Gastrocnemius medialis (tissue), 4 donors: Measurements from ENCODE around the gene BCL2L13. TPM values are rescaled to one million over a fixed set of nuclear protein-coding genes. Genes with fewer than 3 reads are reported as not detected.
"Not testable (repeated sequence)": the region's sequence is repeated elsewhere in the genome, so short reads cannot be mapped to it uniquely, and the experiment has no call there.

Experiments used
- ATAC-seq, 2 donors: fragments of 150-250 bp; one replicate each; pipeline ENCODE4 v1.9.1; 2016
- DNase-seq, 2 donors: peaks; one replicate each; pipeline ENCODE4 v3.0.0-alpha.2; 2019
- H3K27ac ChIP-seq, 4 donors: fragments of 200-600 bp; sonication (generic); 1 replicate in 1 of 4; 2 replicates in 3 of 4; pipeline ENCODE4 v1.5.1; 2016 to 2018; ENCODE audit warnings: mild to moderate bottlenecking in 2 of 4, moderate library complexity in 1 of 4
- H3K27me3 ChIP-seq, 3 donors: fragments of 200-600 bp; sonication (generic) in 2 of 3; 1 replicate in 1 of 3; 2 replicates in 2 of 3; pipeline versions ENCODE4 v1.5.1 to v1.6.0; 2016 to 2019; ENCODE audit warnings: mild to moderate bottlenecking in 1 of 3, moderate library complexity in 1 of 3
- H3K36me3 ChIP-seq, 2 donors: fragments of 200-600 bp; sonication (generic) in 1 of 2; one replicate each; pipeline ENCODE4 v1.5.1; 2017 to 2018
- H3K4me1 ChIP-seq, 2 donors: fragments of 200-600 bp; sonication (generic) in 1 of 2; one replicate each; pipeline ENCODE4 v1.5.1; 2016 to 2017; ENCODE audit warnings: mild to moderate bottlenecking in 2 of 2
- H3K4me3 ChIP-seq, 4 donors: fragments of 200-600 bp; sonication (generic) in 3 of 4; 1 replicate in 1 of 4; 2 replicates in 3 of 4; pipeline ENCODE4 v1.5.1; 2016 to 2019; ENCODE audit warnings: mild to moderate bottlenecking in 2 of 4
- H3K9me3 ChIP-seq, 3 donors: fragments of 200-600 bp; sonication (generic) in 2 of 3; 1 replicate in 1 of 3; 2 replicates in 2 of 3; pipeline ENCODE4 v1.5.1; 2016 to 2019
- POLR2A ChIP-seq, 2 donors: fragments of 450-650 bp; IDR thresholded peaks; one replicate each; pipeline ENCODE4 v1.6.1; 2017; ENCODE audit warnings: antibody characterized with exemption in 2 of 2, mild to moderate bottlenecking in 2 of 2, moderate library complexity in 2 of 2
- in situ Hi-C, 4 donors: fragments of 200-750 bp; cut with MboI; loops; one replicate each; pipeline versions ENCODE4 v1.15.0 to v1.8.0; 2017; ENCODE audit warnings: low sequenced_read_pairs in 4 of 4
- intact Hi-C: fragments of 100-400 bp; cut with DNase I; formaldehyde crosslinking; loops from one replicate; pipeline ENCODE4 v1.15.1; 2023; ENCODE audit warnings: low total_unique reads
- total RNA-seq, 4 donors: library from RNA; depleted of rRNA; stranded (reverse); fragments of >200 nt; gene quantifications; one replicate each; pipeline versions ENCODE4 v1.1.0 to v1.2.3, GENCODE V29; 2016
- TF ChIP-seq, protein P1 (sequence below), 5 experiments: fragments of 450-650 bp in 3 of 5; fragments of 200-600 bp in 2 of 5; sonication (generic) in 2 of 5; IDR thresholded peaks in 4 of 5; conservative IDR thresholded peaks in 1 of 5; 1 replicate in 4 of 5; 2 replicates in 1 of 5; pipeline ENCODE4 v1.5.1; 2016 to 2019; ENCODE audit warnings: antibody characterized with exemption in 5 of 5, mild to moderate bottlenecking in 3 of 5, moderate library complexity in 3 of 5

BCL2L13 gene
- total RNA-seq, 4 donors from 2014 or later: 162 to 310 (median 231) TPM

- Histone ChIP-seq H3K36me3 (no peaks in the 10 kb centered on the region), H3K27me3 (no peaks in the 10 kb centered on the region), H3K4me1 (peaks cover 17 to 31% of the 10 kb centered on the region in 2 donors), H3K9me3 (no peaks in the 10 kb centered on the region), H3K27ac (peak overlapping the region in 3 of 4 donors; percentile 1 to 30 (median 29)), H3K4me3 (no peak overlapping the region)
- in situ Hi-C loops (loop anchor here in 2 of 4 donors (10.0 to 25.0 kb wide), 2 partner anchors 56 to 469 kb away; partner anchors contain the start of gene HDHD5 (in 1 of the 2)), intact Hi-C loops (loop anchor here (10.0 kb wide), 1 partner anchor 556 kb away; no protein-coding TSS in a partner anchor)
- DNase-seq: peak in 1 of 2 donors; percentile 67
- TF ChIP-seq, protein P1, sequence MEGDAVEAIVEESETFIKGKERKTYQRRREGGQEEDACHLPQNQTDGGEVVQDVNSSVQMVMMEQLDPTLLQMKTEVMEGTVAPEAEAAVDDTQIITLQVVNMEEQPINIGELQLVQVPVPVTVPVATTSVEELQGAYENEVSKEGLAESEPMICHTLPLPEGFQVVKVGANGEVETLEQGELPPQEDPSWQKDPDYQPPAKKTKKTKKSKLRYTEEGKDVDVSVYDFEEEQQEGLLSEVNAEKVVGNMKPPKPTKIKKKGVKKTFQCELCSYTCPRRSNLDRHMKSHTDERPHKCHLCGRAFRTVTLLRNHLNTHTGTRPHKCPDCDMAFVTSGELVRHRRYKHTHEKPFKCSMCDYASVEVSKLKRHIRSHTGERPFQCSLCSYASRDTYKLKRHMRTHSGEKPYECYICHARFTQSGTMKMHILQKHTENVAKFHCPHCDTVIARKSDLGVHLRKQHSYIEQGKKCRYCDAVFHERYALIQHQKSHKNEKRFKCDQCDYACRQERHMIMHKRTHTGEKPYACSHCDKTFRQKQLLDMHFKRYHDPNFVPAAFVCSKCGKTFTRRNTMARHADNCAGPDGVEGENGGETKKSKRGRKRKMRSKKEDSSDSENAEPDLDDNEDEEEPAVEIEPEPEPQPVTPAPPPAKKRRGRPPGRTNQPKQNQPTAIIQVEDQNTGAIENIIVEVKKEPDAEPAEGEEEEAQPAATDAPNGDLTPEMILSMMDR (IDR thresholded peaks at IDR 0.05 in 4 of 5, conservative IDR thresholded peaks at IDR 0.05 in 1 of 5): no peak
- no peak for TF ChIP-seq POLR2A (IDR thresholded peaks at IDR 0.05)
- peak; percentile 9 to 45 for ATAC-seq
Observed at GRCh38 chr22:17631076-17631565, 7.4 kb upstream of the BCL2L13 start.

DNA sequence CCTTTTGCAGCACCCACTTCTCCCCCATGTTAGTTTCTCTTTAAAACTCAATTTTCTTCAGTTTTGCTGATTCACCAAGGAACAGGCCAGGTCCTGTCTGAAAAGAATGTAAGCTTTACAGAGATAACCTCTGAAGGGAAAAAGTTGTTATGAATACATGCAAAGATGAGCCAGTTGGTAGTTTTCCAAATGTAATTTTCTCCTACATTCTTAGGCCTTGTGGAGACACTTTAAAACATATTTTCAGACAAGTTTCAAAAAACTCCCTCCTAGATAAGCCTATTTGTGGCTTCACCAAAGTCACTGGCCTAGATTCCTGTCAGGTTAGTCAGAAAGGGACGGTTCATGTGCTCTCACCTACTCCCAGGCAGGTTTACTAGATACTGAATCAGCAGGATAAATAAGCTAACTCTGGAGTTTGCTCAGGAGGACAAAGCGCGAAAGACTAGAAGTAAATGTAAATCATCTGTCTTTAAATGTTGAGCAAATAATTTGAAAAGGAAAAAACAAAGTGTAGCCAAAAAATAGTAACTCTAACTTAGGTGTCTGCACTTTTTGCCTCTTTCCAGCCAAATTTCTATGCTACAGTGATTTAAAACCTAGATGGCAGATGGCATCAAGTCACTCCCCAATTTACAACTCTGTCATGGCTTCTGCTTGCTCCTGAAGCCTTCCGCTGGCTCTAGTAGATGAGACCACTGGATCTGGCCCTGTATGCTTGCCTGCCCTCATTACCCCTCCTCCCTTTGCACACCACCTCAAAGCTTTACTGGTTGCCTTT lies 5.2 kb upstream of the BCL2L13 start:
- intact Hi-C loops (loop anchor here (10.0 kb wide), 1 partner anchor 559 kb away; no protein-coding TSS in a partner anchor), in situ Hi-C loops (loop anchor here in 2 of 4 donors (10.0 to 25.0 kb wide), 2 partner anchors 59 to 471 kb away; partner anchors contain the start of gene HDHD5 (in 1 of the 2))
- ATAC-seq (no peak), DNase-seq (peak in 1 of 2 donors; percentile 12)
- TF ChIP-seq, protein P1 (IDR thresholded peaks at IDR 0.05 in 4 of 5, conservative IDR thresholded peaks at IDR 0.05 in 1 of 5): no peak
- no peak for TF ChIP-seq POLR2A (IDR thresholded peaks at IDR 0.05)
- H3K4me3 ChIP-seq: no peak overlapping the region
- H3K27me3 ChIP-seq: no peaks in the 10 kb centered on the region
- peak overlapping the region in 3 of 4 donors; percentile 43 to 69 (median 53) for H3K27ac ChIP-seq
- no peaks in the 10 kb centered on the region for H3K36me3 ChIP-seq
- no peaks in the 10 kb centered on the region for H3K9me3 ChIP-seq
- peaks cover 11 to 15% of the 10 kb centered on the region in 2 donors for H3K4me1 ChIP-seq

- Histone ChIP-seq H3K4me1 (peaks cover 11 to 14% of the 10 kb centered on the region in 2 donors), H3K9me3 (no peaks in the 10 kb centered on the region), H3K4me3 (no peak overlapping the region), H3K27ac (peak overlapping the region in 3 of 4 donors; percentile 43 to 69 (median 53)), H3K27me3 (no peaks in the 10 kb centered on the region), H3K36me3 (no peaks in the 10 kb centered on the region)
- intact Hi-C loops (loop anchor here (10.0 kb wide), 1 partner anchor 559 kb away; no protein-coding TSS in a partner anchor), in situ Hi-C loops (loop anchor here in 2 of 4 donors (10.0 to 25.0 kb wide), 2 partner anchors 59 to 472 kb away; partner anchors contain the start of gene HDHD5 (in 1 of the 2))
- TF ChIP-seq, protein P1 (IDR thresholded peaks at IDR 0.05 in 4 of 5, conservative IDR thresholded peaks at IDR 0.05 in 1 of 5): no peak
- TF ChIP-seq POLR2A (IDR thresholded peaks at IDR 0.05): no peak
- DNase-seq (no peak), ATAC-seq (no peak)
Observed at GRCh38 chr22:17633998-17634323, 4.6 kb upstream of the BCL2L13 start.

GRCh38 chr22:17634696-17635095 lies 3.9 kb upstream of the BCL2L13 start:
- TF ChIP-seq, protein P1 (IDR thresholded peaks at IDR 0.05 in 4 of 5, conservative IDR thresholded peaks at IDR 0.05 in 1 of 5): no peak
- no peak for TF ChIP-seq POLR2A (IDR thresholded peaks at IDR 0.05)
- no peaks in the 10 kb centered on the region for H3K36me3 ChIP-seq
- intact Hi-C loops: loop anchor here (5.0 to 10.0 kb wide), 2 partner anchors 93 to 560 kb away; no protein-coding TSS in a partner anchor

GRCh38 chr22:17636850-17637249 lies 1.7 kb upstream of the BCL2L13 start:
- in situ Hi-C loops (loop anchor here in 2 of 4 donors (10.0 to 25.0 kb wide), 2 partner anchors 62 to 475 kb away; partner anchors contain the start of gene HDHD5 (in 1 of the 2)), intact Hi-C loops (loop anchor here (5.0 to 10.0 kb wide), 2 partner anchors 90 to 562 kb away; no protein-coding TSS in a partner anchor)
- not testable (repeated sequence) for ATAC-seq, H3K9me3 ChIP-seq, H3K4me3 ChIP-seq, H3K27me3 ChIP-seq, H3K36me3 ChIP-seq, DNase-seq
- peaks cover 19 to 21% of the 10 kb centered on the region in 2 donors for H3K4me1 ChIP-seq
- peak overlapping the region; percentile 92 to 100 (median 98) for H3K27ac ChIP-seq

More at GRCh38 chr22:17634696-17635095, 3.9 kb upstream of the BCL2L13 start:
- no peaks in the 10 kb centered on the region for H3K9me3 ChIP-seq
- DNase-seq (no peak), ATAC-seq (no peak)
- no peaks in the 10 kb centered on the region for H3K27me3 ChIP-seq
- H3K4me3 ChIP-seq: no peak overlapping the region
- peak overlapping the region in 1 of 4 donors; percentile 53 for H3K27ac ChIP-seq
- in situ Hi-C loops: loop anchor here in 2 of 4 donors (10.0 to 25.0 kb wide), 2 partner anchors 60 to 472 kb away; partner anchors contain the start of gene HDHD5 (in 1 of the 2)
- H3K4me1 ChIP-seq: peaks cover 8 to 12% of the 10 kb centered on the region in 2 donors
